ENCODE results near the gene NTS.

GRCh38 chr12:85920324-85920947, 46.3 kb downstream of the NTS start:
- TF ChIP-seq TAF1 (IDR thresholded peaks at IDR 0.05; ENCODE audit: borderline replicate concordance, insufficient read depth, low read length) (no peak), POLR2AphosphoS5 (IDR thresholded peaks at IDR 0.05; ENCODE audit: low read depth, low read length) (no peak), SIN3A (IDR thresholded peaks at IDR 0.05; ENCODE audit: borderline replicate concordance, insufficient read depth, low read length) (no peak), FOXP2 (optimal IDR thresholded peaks at IDR 0.05; ENCODE audit: borderline replicate concordance, extremely low read depth, extremely low read length, insufficient read depth) (no peak)
- TF ChIP-seq, protein P1, sequence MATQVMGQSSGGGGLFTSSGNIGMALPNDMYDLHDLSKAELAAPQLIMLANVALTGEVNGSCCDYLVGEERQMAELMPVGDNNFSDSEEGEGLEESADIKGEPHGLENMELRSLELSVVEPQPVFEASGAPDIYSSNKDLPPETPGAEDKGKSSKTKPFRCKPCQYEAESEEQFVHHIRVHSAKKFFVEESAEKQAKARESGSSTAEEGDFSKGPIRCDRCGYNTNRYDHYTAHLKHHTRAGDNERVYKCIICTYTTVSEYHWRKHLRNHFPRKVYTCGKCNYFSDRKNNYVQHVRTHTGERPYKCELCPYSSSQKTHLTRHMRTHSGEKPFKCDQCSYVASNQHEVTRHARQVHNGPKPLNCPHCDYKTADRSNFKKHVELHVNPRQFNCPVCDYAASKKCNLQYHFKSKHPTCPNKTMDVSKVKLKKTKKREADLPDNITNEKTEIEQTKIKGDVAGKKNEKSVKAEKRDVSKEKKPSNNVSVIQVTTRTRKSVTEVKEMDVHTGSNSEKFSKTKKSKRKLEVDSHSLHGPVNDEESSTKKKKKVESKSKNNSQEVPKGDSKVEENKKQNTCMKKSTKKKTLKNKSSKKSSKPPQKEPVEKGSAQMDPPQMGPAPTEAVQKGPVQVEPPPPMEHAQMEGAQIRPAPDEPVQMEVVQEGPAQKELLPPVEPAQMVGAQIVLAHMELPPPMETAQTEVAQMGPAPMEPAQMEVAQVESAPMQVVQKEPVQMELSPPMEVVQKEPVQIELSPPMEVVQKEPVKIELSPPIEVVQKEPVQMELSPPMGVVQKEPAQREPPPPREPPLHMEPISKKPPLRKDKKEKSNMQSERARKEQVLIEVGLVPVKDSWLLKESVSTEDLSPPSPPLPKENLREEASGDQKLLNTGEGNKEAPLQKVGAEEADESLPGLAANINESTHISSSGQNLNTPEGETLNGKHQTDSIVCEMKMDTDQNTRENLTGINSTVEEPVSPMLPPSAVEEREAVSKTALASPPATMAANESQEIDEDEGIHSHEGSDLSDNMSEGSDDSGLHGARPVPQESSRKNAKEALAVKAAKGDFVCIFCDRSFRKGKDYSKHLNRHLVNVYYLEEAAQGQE (IDR thresholded peaks at IDR 0.05; ENCODE audit: insufficient read depth in 1 of 2, low read depth in 2 of 2, low read length in 2 of 2), result no peak

All from PFSK-1 (cell line).